ENCODE measurements around the gene CREG2.

The CREG2 gene

DNA sequence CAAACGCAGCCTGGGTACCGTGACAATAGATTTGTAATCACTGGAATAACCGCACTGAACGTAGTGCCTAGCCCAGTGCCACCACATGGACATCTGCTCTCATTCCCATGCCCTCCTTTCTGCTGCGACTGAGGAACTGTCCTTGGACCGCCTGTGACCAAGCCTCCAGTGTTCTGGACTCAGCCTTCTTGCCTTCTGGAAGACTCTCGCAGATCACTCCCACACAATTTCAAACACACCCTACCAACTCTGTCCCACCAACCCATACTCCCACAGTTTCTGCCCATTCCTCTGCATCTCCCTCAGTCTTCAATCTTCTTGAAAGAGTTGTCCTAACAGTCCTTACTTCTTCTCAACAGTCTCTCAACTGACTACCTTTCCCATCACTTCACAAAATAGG lies 80.9 kb downstream of the CREG2 start:
- DNase-seq (ENCODE audit: low spot score): peak; percentile 13

DNA sequence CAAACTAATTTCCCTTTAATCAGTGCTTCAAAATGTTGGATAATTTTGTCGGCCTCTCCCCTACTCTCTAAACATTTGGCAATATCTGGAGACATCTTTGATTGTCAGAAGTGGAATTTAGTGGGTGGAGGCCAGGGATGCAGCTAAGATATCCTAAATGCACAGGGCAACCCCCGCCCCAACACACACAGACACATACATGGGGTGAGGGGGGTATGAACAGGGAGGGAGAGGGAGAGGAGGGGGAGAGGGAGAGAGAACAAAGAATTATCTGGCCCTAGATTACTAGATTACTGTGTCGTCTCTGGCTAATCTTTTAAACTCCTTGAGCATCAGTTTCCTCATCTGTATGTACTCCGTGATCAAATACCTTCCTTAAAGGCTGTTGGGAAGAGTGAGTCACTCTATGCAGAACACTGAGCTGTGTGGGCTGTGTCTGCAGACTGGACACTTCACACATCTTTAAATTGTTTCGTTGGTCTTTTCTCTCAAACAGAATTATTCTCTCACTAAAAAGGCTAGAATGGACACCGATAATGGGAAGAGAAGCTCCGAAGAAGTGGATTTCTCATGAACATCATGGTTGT lies 81.7 kb downstream of the CREG2 start:
- no peak for DNase-seq (ENCODE audit: low spot score)

DNA sequence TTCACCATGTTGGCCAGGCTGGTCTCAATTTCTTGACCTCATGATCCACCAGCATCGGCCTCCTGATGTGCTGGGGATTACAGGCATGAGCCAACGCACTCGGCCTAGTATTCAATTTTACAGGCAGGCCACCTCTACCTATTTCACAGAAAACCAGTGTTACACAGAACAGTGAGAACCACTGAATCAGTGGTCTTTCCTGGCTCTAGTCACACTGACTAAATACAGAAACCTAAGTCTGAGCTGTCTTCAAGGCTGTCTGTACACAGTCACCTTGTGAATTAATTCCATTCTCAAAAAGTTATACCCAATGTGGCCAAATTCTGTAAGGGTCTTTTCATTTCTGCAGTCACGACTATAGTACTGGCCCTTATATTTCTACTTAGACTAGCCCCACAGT lies 82.3 kb downstream of the CREG2 start:
- DNase-seq (ENCODE audit: low spot score): peak; percentile 43

DNA sequence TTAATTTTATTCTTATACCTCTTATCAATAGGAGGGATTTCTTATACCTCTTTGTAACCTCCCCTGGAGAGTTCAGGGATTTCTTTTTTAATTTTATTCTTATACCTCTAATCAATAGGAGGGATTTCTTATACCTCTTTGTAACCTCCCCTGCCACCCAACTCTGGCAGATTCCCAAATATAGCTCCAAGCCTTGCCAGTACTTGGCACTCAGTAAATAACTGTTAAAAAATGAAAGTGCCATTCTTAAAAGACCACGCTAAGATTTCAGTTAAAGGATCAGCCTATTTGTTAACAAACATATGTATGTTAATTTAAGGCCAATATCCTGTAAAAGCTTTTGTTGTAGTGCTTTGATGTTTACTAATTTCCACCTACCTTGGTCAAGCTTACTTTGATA lies 83.6 kb downstream of the CREG2 start:
- DNase-seq (ENCODE audit: low spot score): no peak

DNA sequence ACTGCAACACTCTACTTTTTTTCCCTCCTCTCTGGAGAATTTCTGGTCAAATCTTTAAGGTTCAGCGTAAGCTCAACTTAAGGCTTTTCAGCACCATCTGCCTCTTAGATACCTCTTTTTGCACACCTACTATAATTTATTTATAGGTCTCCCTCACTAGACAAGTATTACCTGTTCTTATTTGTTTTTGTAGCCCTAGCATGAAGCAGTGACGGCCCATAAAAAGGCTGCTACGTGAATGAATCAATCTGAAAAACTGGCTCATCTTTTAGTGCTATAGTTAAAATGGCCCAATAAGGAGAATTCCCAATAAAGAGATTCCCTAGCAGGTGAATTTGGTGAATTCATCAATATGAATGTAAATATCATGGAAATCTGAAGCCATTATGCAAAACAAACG lies 85.3 kb downstream of the CREG2 start:
- no peak for DNase-seq (ENCODE audit: low spot score)

DNA sequence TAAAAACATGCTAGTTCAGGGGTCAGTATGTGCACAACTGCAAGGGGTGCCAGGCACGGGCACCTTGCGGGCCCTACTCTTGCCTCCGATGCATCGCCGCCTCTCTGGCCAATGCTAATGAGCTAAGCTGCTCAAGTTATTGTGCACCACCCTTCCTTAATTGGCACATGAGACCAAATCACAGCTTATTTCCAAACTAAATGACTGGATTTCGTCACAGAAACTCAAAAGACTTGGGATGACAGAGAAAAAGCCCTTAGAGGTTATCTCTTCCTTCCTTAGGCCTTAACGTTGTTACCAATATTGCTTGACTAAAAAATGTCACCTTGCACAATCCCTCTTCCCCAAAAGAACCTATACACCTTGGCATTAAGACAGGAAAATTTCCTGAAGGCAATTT lies 86.5 kb downstream of the CREG2 start:
- DNase-seq (ENCODE audit: low spot score): no peak

DNA sequence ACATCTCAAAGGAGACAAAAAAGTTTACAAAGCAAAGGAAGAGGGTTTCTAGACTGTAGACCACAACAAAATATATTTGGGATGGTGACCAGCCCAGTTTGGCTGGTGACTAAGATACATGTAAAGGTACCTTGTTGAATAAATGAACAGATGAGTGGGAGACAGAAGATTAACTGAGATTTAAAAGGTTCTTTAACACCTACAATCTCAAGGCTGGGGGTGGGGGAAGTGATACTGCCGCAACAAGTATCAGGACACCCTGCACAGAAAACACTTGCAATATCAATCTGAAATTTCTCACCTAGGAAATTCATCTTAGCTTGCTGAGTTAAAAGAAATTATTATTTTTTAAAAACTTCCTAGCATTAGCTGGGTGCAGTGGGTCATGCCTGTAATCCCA lies 87.1 kb downstream of the CREG2 start:
- peak; percentile 12 for DNase-seq (ENCODE audit: low spot score)

DNA sequence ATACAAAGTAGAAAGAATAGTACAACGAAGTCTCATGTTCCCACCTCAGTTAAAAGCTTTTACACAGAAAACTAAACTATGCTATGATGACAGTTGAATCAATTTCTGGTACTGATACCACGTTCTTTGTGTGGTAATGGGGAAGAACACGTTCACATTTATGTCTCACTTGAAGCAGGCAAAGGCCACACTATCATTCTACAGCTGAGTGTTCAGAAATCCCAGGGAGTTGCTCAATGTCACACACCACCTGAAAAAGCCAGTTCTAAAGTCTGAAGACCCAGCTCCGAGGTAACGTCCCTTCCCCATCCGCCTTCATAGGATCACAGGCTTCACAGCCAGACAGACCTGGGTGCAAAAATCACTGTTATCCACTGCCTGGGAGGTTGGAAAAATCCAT lies 87.7 kb downstream of the CREG2 start:
- no peak for DNase-seq (ENCODE audit: low spot score)

DNA sequence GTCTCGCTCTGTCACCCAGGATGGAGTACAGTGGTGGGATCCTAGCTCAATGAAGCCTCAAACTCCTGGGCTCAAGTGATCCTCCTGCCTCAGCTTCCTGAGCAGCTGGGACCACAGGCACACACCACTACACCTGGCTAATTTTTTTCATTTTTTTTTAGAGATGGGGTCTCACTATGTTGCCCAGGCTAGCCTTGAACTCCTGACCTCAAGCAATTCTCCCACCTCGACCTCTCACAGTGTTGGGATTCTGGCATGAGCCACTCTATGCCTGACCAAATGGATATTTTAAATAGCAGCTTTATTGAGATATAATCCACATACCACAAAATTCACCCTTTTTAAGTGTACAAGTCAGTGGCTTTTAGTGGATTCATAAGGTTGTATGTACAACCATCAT lies 89.9 kb downstream of the CREG2 start:
- DNase-seq (ENCODE audit: low spot score): no peak

DNA sequence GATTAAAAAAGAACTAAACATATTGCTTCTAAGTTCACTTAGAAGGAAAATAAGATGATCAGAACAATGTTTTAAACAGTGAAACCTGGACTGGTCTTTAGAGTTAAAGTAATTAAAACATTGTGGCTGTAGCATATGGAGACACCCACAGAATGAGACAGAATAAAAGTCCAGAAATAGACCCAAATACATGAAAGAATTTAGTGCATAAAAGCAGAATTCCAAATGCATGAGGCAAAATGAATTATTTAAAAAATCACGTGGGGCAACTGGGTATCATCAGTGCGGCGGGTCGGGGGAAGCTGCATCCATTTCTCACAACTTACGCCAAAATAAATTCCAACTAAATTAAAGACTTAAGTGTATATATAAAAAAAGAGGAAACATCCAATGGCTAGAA lies 90.9 kb downstream of the CREG2 start:
- no peak for DNase-seq (ENCODE audit: low spot score)

DNA sequence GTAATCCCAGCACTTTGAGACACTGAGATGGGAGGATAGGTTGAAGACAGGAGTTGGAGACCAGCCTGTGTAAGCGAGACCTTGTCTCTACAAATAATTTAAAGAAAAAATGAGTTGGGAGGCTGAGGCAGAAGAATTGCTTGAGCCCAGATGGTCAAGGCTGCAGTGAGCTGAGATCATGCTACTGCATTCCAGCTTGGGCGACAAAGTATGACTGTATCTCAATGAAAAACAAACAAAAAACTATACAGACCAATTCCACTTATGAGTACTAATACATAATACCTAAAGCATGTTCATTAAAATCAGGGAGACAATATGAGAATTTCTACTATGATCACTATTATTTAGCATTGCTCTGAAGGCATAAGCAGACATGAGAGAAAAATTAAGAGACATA lies 91.4 kb downstream of the CREG2 start:
- no peak for DNase-seq (ENCODE audit: low spot score)
